Cardiac ventricle fibroblast (primary cell): Measurements from ENCODE around the gene TAGLN. TPM values are rescaled to one million over a fixed set of nuclear protein-coding genes. Genes with fewer than 3 reads are reported as not detected.

ENCODE experiments used
- total RNA-seq: library from RNA; depleted of rRNA; stranded (reverse); fragments of >200 nt; gene quantifications from 2 replicates; pipeline ENCODE4 v1.2.3, GENCODE V29; 2015

Gene TAGLN
- 261 and 306 TPM in 2 replicates for total RNA-seq

DNA sequence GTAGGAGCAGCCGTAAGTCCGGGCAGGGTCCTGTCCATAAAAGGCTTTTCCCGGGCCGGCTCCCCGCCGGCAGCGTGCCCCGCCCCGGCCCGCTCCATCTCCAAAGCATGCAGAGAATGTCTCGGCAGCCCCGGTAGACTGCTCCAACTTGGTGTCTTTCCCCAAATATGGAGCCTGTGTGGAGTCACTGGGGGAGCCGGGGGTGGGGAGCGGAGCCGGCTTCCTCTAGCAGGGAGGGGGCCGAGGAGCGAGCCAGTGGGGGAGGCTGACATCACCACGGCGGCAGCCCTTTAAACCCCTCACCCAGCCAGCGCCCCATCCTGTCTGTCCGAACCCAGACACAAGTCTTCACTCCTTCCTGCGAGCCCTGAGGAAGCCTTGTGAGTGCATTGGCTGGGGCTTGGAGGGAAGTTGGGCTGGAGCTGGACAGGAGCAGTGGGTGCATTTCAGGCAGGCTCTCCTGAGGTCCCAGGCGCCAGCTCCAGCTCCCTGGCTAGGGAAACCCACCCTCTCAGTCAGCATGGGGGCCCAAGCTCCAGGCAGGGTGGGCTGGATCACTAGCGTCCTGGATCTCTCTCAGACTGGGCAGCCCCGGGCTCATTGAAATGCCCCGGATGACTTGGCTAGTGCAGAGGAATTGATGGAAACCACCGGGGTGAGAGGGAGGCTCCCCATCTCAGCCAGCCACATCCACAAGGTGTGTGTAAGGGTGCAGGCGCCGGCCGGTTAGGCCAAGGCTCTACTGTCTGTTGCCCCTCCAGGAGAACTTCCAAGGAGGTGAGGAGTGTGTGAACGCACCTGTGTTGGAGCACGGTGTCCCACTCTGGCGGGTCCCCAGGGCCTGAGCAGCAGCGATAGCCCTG, at the start of gene TAGLN:
TAGLN (plus strand) TSS at position 318 of the 863 bp plus-strand sequence. CDS start 3,644 bp downstream, outside the sequence.

GRCh38 chr11:117178210-117179034, 20.7 kb upstream of the TAGLN start, which contains the start of gene SIDT2:
Gene SIDT2 (plus strand): TSS chr11:117178743. CDS start chr11:117179264, 521 bp downstream.

GRCh38 chr11:117231842-117232091, 32.6 kb downstream of the TAGLN start, which contains the start of gene PCSK7:
Gene PCSK7 (minus strand): TSS chr11:117232073. CDS start chr11:117229844, 2,229 bp downstream.

GRCh38 chr11:117232092-117232878, 33.1 kb downstream of the TAGLN start, which contains the start of gene RNF214:
Gene RNF214 (plus strand): TSS chr11:117232671. CDS start chr11:117234273, 1,602 bp downstream.

Other genes with a start within 250 kb of the TAGLN start
- gene SIK3, start 100.9 kb upstream of the TAGLN start, total RNA-seq = 15.4 and 26.9 TPM in 2 replicates
- 46.2 and 53.0 TPM in 2 replicates for gene PAFAH1B2, start 55.1 kb upstream of the TAGLN start, total RNA-seq
- gene SIDT2, start 20.6 kb upstream of the TAGLN start, total RNA-seq = 36.5 and 50.5 TPM in 2 replicates
- gene PCSK7, start 32.7 kb downstream of the TAGLN start, total RNA-seq = 24.5 and 39.0 TPM in 2 replicates
- gene RNF214, start 33.3 kb downstream of the TAGLN start, total RNA-seq = 8.7 and 9.5 TPM in 2 replicates
- 2.8 and 3.2 TPM in 2 replicates for gene BACE1-AS, start 92.0 kb downstream of the TAGLN start, total RNA-seq
- 44.4 and 53.9 TPM in 2 replicates for gene BACE1, start 116.9 kb downstream of the TAGLN start, total RNA-seq
- 13.5 and 20.8 TPM in 2 replicates for gene CEP164, start 128.5 kb downstream of the TAGLN start, total RNA-seq